OCI-LY1 (cell line): ENCODE results near the gene MCTP1.

Experiments used
- CTCF ChIP-seq: fragments of 200-600 bp; sonication (generic), shearing (Covaris generic); IDR thresholded peaks from 2 replicates; pipeline ENCODE4 v1.5.1; 2017; ENCODE audit warnings: mild to moderate bottlenecking, antibody characterized with exemption, low read length, moderate library complexity, mixed read lengths
- EZH2 ChIP-seq: fragments of 200-600 bp; sonication (generic), shearing (Covaris generic); IDR thresholded peaks from 2 replicates; pipeline ENCODE4 v1.8.0; 2017; ENCODE audit warnings: borderline replicate concordance, mixed run types, mild to moderate bottlenecking, antibody characterized with exemption, low read length, moderate library complexity, mixed read lengths

GRCh38 chr5:94888674-94889073 lies 396.2 kb downstream of the MCTP1 start:
- TF ChIP-seq CTCF (no peak), EZH2 (no peak)
